Prostate gland (tissue), 2 donors: ENCODE results near the gene SIDT1. TPM values are rescaled to one million over a fixed set of nuclear protein-coding genes. Genes with fewer than 3 reads are reported as not detected.

Experiments
- DNase-seq: peaks from one replicate; pipeline ENCODE4 v3.0.0-alpha.2; 2019; ENCODE audit warnings: low spot score
- H3K27ac ChIP-seq, 2 donors: fragments of 200-600 bp; sonication (generic); 2 replicates each; pipeline ENCODE4 v1.5.1; 2017 to 2019
- H3K27me3 ChIP-seq: fragments of 200-600 bp; sonication (generic); replicated peaks from 2 replicates; pipeline ENCODE4 v1.5.1; 2019; ENCODE audit not compliant: insufficient read depth
- H3K36me3 ChIP-seq, 2 donors: fragments of 200-600 bp; sonication (generic); 1 replicate in 1 of 2; 2 replicates in 1 of 2; pipeline versions ENCODE4 v1.5.1 to v1.8.1; 2017 to 2019
- H3K4me1 ChIP-seq: fragments of 200-600 bp; sonication (generic); replicated peaks from 2 replicates; pipeline ENCODE4 v1.5.1; 2019
- H3K4me3 ChIP-seq, 2 donors: fragments of 200-600 bp; sonication (generic); 2 replicates each; pipeline ENCODE4 v1.5.1; 2017 to 2019
- H3K9me3 ChIP-seq: fragments of 200-600 bp; sonication (generic); 2 replicates; pipeline ENCODE4 v1.5.1; 2017
- CTCF ChIP-seq, 4 experiments: fragments of 200-600 bp in 2 of 4; fragments of 450-650 bp in 2 of 4; sonication (generic) in 2 of 4; IDR thresholded peaks; 1 replicate in 3 of 4; 2 replicates in 1 of 4; pipeline ENCODE4 v1.5.1; 2016 to 2019; ENCODE audit warnings: antibody characterized with exemption in 4 of 4, mild to moderate bottlenecking in 2 of 4, moderate library complexity in 2 of 4
- POLR2A ChIP-seq: fragments of 450-650 bp; IDR thresholded peaks from one replicate; pipeline ENCODE4 v1.6.1; 2016; ENCODE audit warnings: antibody characterized with exemption, mild to moderate bottlenecking
- POLR2AphosphoS5 ChIP-seq: sonication (generic); formaldehyde crosslinking; IDR thresholded peaks from one replicate; pipeline ENCODE4 v1.6.1; 2017; ENCODE audit warnings: antibody characterized with exemption
- WGBS: methylation state at CpG from one replicate; pipeline ENCODE4 v1.1.5; 2018; 5-methylcytosine and 5-hydroxymethylcytosine counted together
- intact Hi-C: fragments of 100-400 bp; cut with DNase I; formaldehyde crosslinking; loops from one replicate; pipeline ENCODE4 v1.14.2; 2022
- total RNA-seq, 2 donors: library from RNA; depleted of rRNA; stranded (reverse); fragments of >200 nt; gene quantifications; one replicate each; pipeline ENCODE4 v1.1.0, GENCODE V29; 2016

SIDT1 gene
- total RNA-seq, 2 donors from 2014 or later, result 19.9 to 31.2 TPM

GRCh38 chr3:113575206-113575605, 42.9 kb downstream of the SIDT1 start:
- Histone ChIP-seq H3K9me3 (no peaks in the 10 kb centered on the region), H3K27me3 (no peaks in the 10 kb centered on the region), H3K36me3 (no peaks in the 10 kb centered on the region), H3K4me1 (no peaks in the 10 kb centered on the region), H3K27ac (no peak overlapping the region), H3K4me3 (no peak overlapping the region)
- no peak for TF ChIP-seq POLR2A
- TF ChIP-seq CTCF (IDR thresholded peaks at IDR 0.05), result no peak
- no peak for TF ChIP-seq POLR2AphosphoS5
- 19% methylated on average over 4 of the region's 4 CpGs for WGBS
- intact Hi-C loops, result loop anchor here (10.0 kb wide), 2 partner anchors 80 to 520 kb away; no protein-coding TSS in a partner anchor
- DNase-seq, result no peak

- DNase-seq, result no peak
- Histone ChIP-seq H3K4me1 (no peaks in the 10 kb centered on the region), H3K4me3 (no peak overlapping the region), H3K27me3 (no peaks in the 10 kb centered on the region), H3K36me3 (no peaks in the 10 kb centered on the region), H3K27ac (no peak overlapping the region), H3K9me3 (no peaks in the 10 kb centered on the region)
- 21% methylated on average over 1 of the region's 1 CpG for WGBS
- intact Hi-C loops, result no loop called here
- no peak for TF ChIP-seq POLR2AphosphoS5
- TF ChIP-seq CTCF (IDR thresholded peaks at IDR 0.05), result no peak
- no peak for TF ChIP-seq POLR2A
Observed at GRCh38 chr3:113585228-113585627, 52.9 kb downstream of the SIDT1 start.

GRCh38 chr3:113585720-113586119, 53.4 kb downstream of the SIDT1 start:
- H3K36me3 ChIP-seq, result no peaks in the 10 kb centered on the region
- DNase-seq, result no peak
- 82% methylated on average over 3 of the region's 3 CpGs for WGBS
- H3K4me1 ChIP-seq, result no peaks in the 10 kb centered on the region
- no peak overlapping the region for H3K4me3 ChIP-seq
- H3K27ac ChIP-seq, result no peak overlapping the region
- H3K9me3 ChIP-seq, result no peaks in the 10 kb centered on the region
- TF ChIP-seq CTCF (IDR thresholded peaks at IDR 0.05) (no peak), POLR2A (no peak), POLR2AphosphoS5 (no peak)
- intact Hi-C loops, result no loop called here
- no peaks in the 10 kb centered on the region for H3K27me3 ChIP-seq

- no peak for TF ChIP-seq CTCF (IDR thresholded peaks at IDR 0.05)
- no peak for TF ChIP-seq POLR2A
- no peak for TF ChIP-seq POLR2AphosphoS5
- Histone ChIP-seq H3K27me3 (no peaks in the 10 kb centered on the region), H3K9me3 (no peaks in the 10 kb centered on the region), H3K27ac (no peak overlapping the region), H3K4me3 (no peak overlapping the region), H3K4me1 (no peaks in the 10 kb centered on the region), H3K36me3 (no peaks in the 10 kb centered on the region)
- WGBS, result 92% methylated on average over 2 of the region's 2 CpGs
- no peak for DNase-seq
- intact Hi-C loops, result no loop called here
Observed at GRCh38 chr3:113588806-113589205, 56.5 kb downstream of the SIDT1 start.

GRCh38 chr3:113589971-113590370, 57.6 kb downstream of the SIDT1 start:
- intact Hi-C loops, result no loop called here
- 38% methylated on average over 1 of the region's 1 CpG for WGBS
- no peak overlapping the region for H3K27ac ChIP-seq
- TF ChIP-seq CTCF (IDR thresholded peaks at IDR 0.05) (no peak), POLR2A (no peak), POLR2AphosphoS5 (no peak)
- no peaks in the 10 kb centered on the region for H3K36me3 ChIP-seq
- no peaks in the 10 kb centered on the region for H3K27me3 ChIP-seq
- no peak for DNase-seq
- no peaks in the 10 kb centered on the region for H3K9me3 ChIP-seq
- H3K4me3 ChIP-seq, result no peak overlapping the region
- peaks cover 6% of the 10 kb centered on the region for H3K4me1 ChIP-seq
